Muscle of leg (tissue), 16 donors: ENCODE data around the gene CCDC90B. TPM values are rescaled to one million over a fixed set of nuclear protein-coding genes. Genes with fewer than 3 reads are reported as not detected.
"Not testable (repeated sequence)": the region's sequence is repeated elsewhere in the genome, so short reads cannot be mapped to it uniquely, and the experiment has no call there.

Experiments
- DNase-seq: peaks from one replicate; pipeline ENCODE4 v3.0.0; 2013
- H3K27ac ChIP-seq: one replicate; pipeline ENCODE4 v1.5.1; 2013; ENCODE audit warnings: mild to moderate bottlenecking, low read length, control low read depth
- H3K27me3 ChIP-seq: one replicate; pipeline ENCODE4 v1.6.1; 2013; ENCODE audit warnings: low read length; ENCODE audit not compliant: control insufficient read depth, insufficient read depth
- H3K36me3 ChIP-seq: one replicate; pipeline ENCODE4 v1.6.1; 2013; ENCODE audit warnings: low read length; ENCODE audit not compliant: control insufficient read depth, insufficient read depth
- H3K4me1 ChIP-seq: one replicate; pipeline ENCODE4 v1.6.1; 2013; ENCODE audit warnings: low read length; ENCODE audit not compliant: control insufficient read depth, insufficient read depth
- H3K4me3 ChIP-seq: one replicate; pipeline ENCODE4 v1.5.1; 2013; ENCODE audit warnings: low read length, control low read depth
- H3K9me3 ChIP-seq: replicated peaks from 2 replicates; pipeline ENCODE4 v1.6.1; 2013; ENCODE audit warnings: low read depth, low read length; ENCODE audit not compliant: control insufficient read depth
- WGBS: methylation state at CpG from one replicate; pipeline ENCODE4 v1.1.5; 2013; ENCODE audit warnings: missing lambda C conversion rate; ENCODE audit not compliant: insufficient coverage; 5-methylcytosine and 5-hydroxymethylcytosine counted together
- long read RNA-seq, 11 donors: transcript quantifications; one replicate each; lab custom pipeline, GENCODE V29; 2026
- polyA plus RNA-seq, 8 donors: library from polyadenylated mRNA; unstranded; fragments of 120-200 nt; gene quantifications; one replicate each; pipeline versions ENCODE4 v1.2.1 to v1.2.3, GENCODE V29; 2013; ENCODE audit warnings: inconsistent platforms in 1 of 8, low replicate concordance in 1 of 8; ENCODE audit not compliant: insufficient read length in 8 of 8, insufficient read depth in 1 of 8
- total RNA-seq: library from RNA; stranded (reverse); fragments of 120-200 nt; gene quantifications from one replicate; pipeline ENCODE4 v1.2.4, GENCODE V29; 2013

Gene CCDC90B, protein sequence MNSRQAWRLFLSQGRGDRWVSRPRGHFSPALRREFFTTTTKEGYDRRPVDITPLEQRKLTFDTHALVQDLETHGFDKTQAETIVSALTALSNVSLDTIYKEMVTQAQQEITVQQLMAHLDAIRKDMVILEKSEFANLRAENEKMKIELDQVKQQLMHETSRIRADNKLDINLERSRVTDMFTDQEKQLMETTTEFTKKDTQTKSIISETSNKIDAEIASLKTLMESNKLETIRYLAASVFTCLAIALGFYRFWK
- total RNA-seq (62.2 TPM), polyA plus RNA-seq (100 to 1,000 TPM in 1 of 8 donors, 10 to 100 TPM in 7; 69.3 to 102 (median 81.7) TPM)
- long read RNA-seq, donor 1, full-length matches to known transcripts: 12 of 12 reads
- long read RNA-seq, donor 1, partial matches to known transcripts: 0 of 12 reads
- long read RNA-seq, donor 1, other reads (novel, unspliced or antisense): 0 of 12 reads
- long read RNA-seq, donor 2, full-length matches to known transcripts: 3 of 3 reads
- long read RNA-seq, donor 2, partial matches to known transcripts: 0 of 3 reads
- long read RNA-seq, donor 2, other reads (novel, unspliced or antisense): 0 of 3 reads
- long read RNA-seq, donor 3, full-length matches to known transcripts: 38 of 47 reads
- long read RNA-seq, donor 3, partial matches to known transcripts: 9 of 47 reads
- long read RNA-seq, donor 3, other reads (novel, unspliced or antisense): 0 of 47 reads
- long read RNA-seq, donor 4, full-length matches to known transcripts: 14 of 20 reads
- long read RNA-seq, donor 4, partial matches to known transcripts: 6 of 20 reads
- long read RNA-seq, donor 4, other reads (novel, unspliced or antisense): 0 of 20 reads
- long read RNA-seq, donor 5, full-length matches to known transcripts: 57 of 75 reads
- long read RNA-seq, donor 5, partial matches to known transcripts: 13 of 75 reads
- long read RNA-seq, donor 5, other reads (novel, unspliced or antisense): 5 of 75 reads
- long read RNA-seq, donor 6, full-length matches to known transcripts: 44 of 54 reads
- long read RNA-seq, donor 6, partial matches to known transcripts: 10 of 54 reads
- long read RNA-seq, donor 6, other reads (novel, unspliced or antisense): 0 of 54 reads
- long read RNA-seq, donor 7, full-length matches to known transcripts: 45 of 53 reads
- long read RNA-seq, donor 7, partial matches to known transcripts: 8 of 53 reads
- long read RNA-seq, donor 7, other reads (novel, unspliced or antisense): 0 of 53 reads
- long read RNA-seq, donor 8, full-length matches to known transcripts: 29 of 36 reads
- long read RNA-seq, donor 8, partial matches to known transcripts: 7 of 36 reads
- long read RNA-seq, donor 8, other reads (novel, unspliced or antisense): 0 of 36 reads
- long read RNA-seq, donor 9, full-length matches to known transcripts: 16 of 26 reads
- long read RNA-seq, donor 9, partial matches to known transcripts: 10 of 26 reads
- long read RNA-seq, donor 9, other reads (novel, unspliced or antisense): 0 of 26 reads
- long read RNA-seq, donor 10, full-length matches to known transcripts: 42 of 60 reads
- long read RNA-seq, donor 10, partial matches to known transcripts: 18 of 60 reads
- long read RNA-seq, donor 10, other reads (novel, unspliced or antisense): 0 of 60 reads
- long read RNA-seq, donor 11, full-length matches to known transcripts: 16 of 16 reads
- long read RNA-seq, donor 11, partial matches to known transcripts: 0 of 16 reads
- long read RNA-seq, donor 11, other reads (novel, unspliced or antisense): 0 of 16 reads

GRCh38 chr11:83285771-83286528 lies at the start of gene CCDC90B:
CCDC90B (minus strand) TSS chr11:83286367; CDS start chr11:83285972, 395 bp downstream.
- peaks cover 3% of the 10 kb centered on the region for H3K36me3 ChIP-seq
- H3K4me1 ChIP-seq: peaks cover 8% of the 10 kb centered on the region
- no peaks in the 10 kb centered on the region for H3K27me3 ChIP-seq
- peak within 1 kb of the TSS; percentile 94 for H3K4me3 ChIP-seq
- DNase-seq: peak; percentile 100
- peak within 1 kb of the TSS; percentile 98 for H3K27ac ChIP-seq
- WGBS: under 1% methylated on average over 54 of the region's 55 CpGs
- no peaks in the 10 kb centered on the region for H3K9me3 ChIP-seq

GRCh38 chr11:83335446-83336070 lies 49.4 kb upstream of the CCDC90B start:
- Histone ChIP-seq H3K27ac (no peak overlapping the region), H3K36me3 (no peaks in the 10 kb centered on the region), H3K4me3 (no peak overlapping the region), H3K9me3 (no peaks in the 10 kb centered on the region), H3K27me3 (no peaks in the 10 kb centered on the region), H3K4me1 (no peaks in the 10 kb centered on the region)
- no peak for DNase-seq
- WGBS: 83% methylated on average over 1 of the region's 4 CpGs

GRCh38 chr11:83330303-83330702 lies 44.1 kb upstream of the CCDC90B start:
- DNase-seq: no peak
- H3K4me3 ChIP-seq: no peak overlapping the region
- H3K27ac ChIP-seq: no peak overlapping the region
- H3K36me3 ChIP-seq: no peaks in the 10 kb centered on the region
- H3K4me1 ChIP-seq: no peaks in the 10 kb centered on the region
- H3K9me3 ChIP-seq: no peaks in the 10 kb centered on the region
- H3K27me3 ChIP-seq: no peaks in the 10 kb centered on the region
- WGBS: no CpG with 5 or more reads among the region's 2 CpGs

DNA sequence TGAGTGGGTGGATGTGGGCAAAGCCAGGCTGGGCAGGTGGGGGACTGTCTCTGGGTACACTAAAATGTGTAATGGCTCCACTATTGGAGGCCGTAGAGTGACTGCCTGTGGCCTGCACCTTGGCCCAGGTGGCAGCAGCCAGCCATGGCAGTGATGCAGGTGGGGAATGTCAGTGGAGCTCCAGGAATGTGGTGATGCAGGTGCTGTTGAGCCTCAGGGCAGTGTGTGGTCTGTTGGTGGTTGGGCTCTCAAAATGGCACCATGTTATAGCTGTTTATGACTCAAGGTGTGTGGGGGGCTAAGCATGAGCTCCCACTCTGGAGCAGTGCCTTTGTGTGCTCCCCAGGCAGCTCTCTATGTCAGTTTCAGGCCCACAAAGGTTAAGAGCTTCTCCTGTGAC lies 40.2 kb upstream of the CCDC90B start:
- no peaks in the 10 kb centered on the region for H3K36me3 ChIP-seq
- WGBS: 100% methylated on average over 1 of the region's 1 CpG

DNA sequence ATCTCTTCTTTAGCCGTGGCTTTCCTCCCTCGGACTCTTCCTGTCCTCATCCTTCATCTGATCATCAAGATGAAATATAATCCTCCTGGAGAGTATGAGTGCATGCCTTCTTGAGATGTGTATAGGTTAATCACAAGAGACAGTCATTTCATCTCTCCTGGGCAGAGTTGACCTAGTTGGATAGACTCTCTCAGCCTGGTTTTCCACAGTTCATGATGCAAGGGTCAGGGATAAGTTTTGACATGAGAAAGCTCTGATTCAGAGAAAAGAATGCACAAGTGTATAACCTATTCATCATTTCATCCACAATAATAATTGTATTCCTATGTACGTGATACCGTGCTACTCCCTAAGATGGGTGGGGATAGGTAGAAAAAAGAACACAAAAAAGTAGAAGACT lies 33.2 kb upstream of the CCDC90B start:
- no peaks in the 10 kb centered on the region for H3K36me3 ChIP-seq
- H3K27ac ChIP-seq: no peak overlapping the region
- no CpG with 5 or more reads among the region's 4 CpGs for WGBS
- no peak overlapping the region for H3K4me3 ChIP-seq
- DNase-seq: no peak
- H3K9me3 ChIP-seq: no peaks in the 10 kb centered on the region
- no peaks in the 10 kb centered on the region for H3K4me1 ChIP-seq
- no peaks in the 10 kb centered on the region for H3K27me3 ChIP-seq

More for the DNA sequence above, 40.2 kb upstream of the CCDC90B start:
- no peaks in the 10 kb centered on the region for H3K4me1 ChIP-seq
- no peak overlapping the region for H3K4me3 ChIP-seq
- no peaks in the 10 kb centered on the region for H3K9me3 ChIP-seq
- no peaks in the 10 kb centered on the region for H3K27me3 ChIP-seq
- no peak for DNase-seq
- no peak overlapping the region for H3K27ac ChIP-seq

- WGBS: 100% methylated on average over 1 of the region's 1 CpG
- Histone ChIP-seq H3K4me1 (no peaks in the 10 kb centered on the region), H3K4me3 (no peak overlapping the region), H3K27me3 (no peaks in the 10 kb centered on the region), H3K27ac (no peak overlapping the region), H3K9me3 (no peaks in the 10 kb centered on the region), H3K36me3 (no peaks in the 10 kb centered on the region)
- no peak for DNase-seq
Observed at GRCh38 chr11:83318931-83319330, 32.8 kb upstream of the CCDC90B start.

GRCh38 chr11:83317757-83318690 lies 31.9 kb upstream of the CCDC90B start:
- WGBS: 83% methylated on average over 3 of the region's 8 CpGs
- Histone ChIP-seq H3K27me3 (no peaks in the 10 kb centered on the region), H3K4me1 (no peaks in the 10 kb centered on the region), H3K4me3 (no peak overlapping the region), H3K36me3 (no peaks in the 10 kb centered on the region), H3K27ac (no peak overlapping the region), H3K9me3 (no peaks in the 10 kb centered on the region)
- no peak for DNase-seq

- DNase-seq, H3K36me3 ChIP-seq, H3K4me3 ChIP-seq, H3K4me1 ChIP-seq, H3K27me3 ChIP-seq, H3K27ac ChIP-seq, H3K9me3 ChIP-seq: not testable (repeated sequence)
- WGBS: 100% methylated on average over 3 of the region's 31 CpGs
Observed at GRCh38 chr11:83316897-83317268, 30.7 kb upstream of the CCDC90B start.
